HG03469 (cell line): ENCODE data around the gene BTBD9.

ENCODE experiments used
- ATAC-seq: cut with Tn5 transposase; IDR thresholded peaks from one replicate; pipeline ENCODE4 v1.9.1; 2021; ENCODE audit warnings: mild to moderate bottlenecking, moderate library complexity, moderate number of reproducible peaks; ENCODE audit not compliant: unreplicated experiment

Gene BTBD9

DNA sequence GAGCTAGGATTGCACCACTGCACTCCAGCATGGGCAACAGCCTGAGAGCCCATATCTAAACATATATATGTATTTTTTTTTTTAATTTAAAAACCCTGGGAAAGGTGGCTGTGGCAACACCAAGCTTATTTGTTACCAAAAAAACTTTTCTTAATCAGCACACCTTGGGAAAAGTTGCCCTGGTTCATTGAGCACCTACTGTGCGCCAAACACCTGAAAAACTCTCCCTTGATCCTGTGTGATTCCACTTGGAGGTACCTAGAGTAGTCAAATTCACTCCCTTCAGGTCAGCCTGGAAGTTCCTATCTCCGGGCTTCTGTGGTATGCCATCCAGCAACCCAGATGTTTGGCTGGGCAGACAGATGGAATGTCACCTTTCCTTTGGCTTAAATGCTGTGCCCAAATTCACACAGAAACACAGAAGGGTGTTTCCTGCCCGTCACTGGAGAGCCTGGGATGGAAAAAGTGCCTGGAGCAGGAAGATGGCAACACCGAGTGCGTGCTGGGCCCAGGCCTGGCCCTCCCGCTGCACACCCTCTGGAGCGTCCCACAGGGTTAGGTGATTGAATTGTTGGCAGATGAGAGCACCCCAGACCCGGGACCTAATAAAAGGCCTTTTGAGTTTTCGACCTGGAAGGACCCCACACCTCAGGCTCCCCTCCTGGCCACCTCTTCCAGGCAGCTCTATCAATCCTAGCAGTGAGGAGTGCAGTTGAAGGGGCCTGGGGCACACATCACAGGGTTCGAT is 482.7 kb downstream of the BTBD9 start:
- no peak for ATAC-seq

DNA sequence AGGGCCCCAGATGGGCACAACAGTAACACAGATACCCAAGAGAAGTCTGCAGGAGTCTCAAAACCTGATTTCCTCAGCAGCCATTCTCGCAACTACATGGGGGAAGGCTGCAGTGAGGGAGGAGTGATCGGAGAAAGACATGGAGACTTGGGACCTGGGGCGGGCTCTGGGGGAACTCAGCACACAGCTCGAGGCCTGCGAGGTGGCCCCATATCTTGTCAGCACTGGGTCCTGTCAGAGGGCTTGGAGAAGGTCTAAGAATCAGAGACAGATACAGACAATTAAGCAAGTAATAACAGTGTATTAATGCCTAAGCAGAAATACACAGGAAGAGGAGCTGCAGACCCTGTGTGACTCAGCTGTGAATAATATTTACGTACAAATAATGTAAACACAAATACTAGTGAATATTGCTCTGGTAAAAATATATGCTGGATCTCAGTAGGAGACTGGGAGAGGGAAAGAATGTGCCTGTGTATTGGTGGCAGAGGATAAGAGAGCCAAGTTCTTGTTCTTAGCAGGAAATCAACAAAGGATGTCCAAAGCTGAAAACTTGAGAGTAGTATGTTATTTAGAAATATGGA is 484.0 kb downstream of the BTBD9 start:
- no peak for ATAC-seq

DNA sequence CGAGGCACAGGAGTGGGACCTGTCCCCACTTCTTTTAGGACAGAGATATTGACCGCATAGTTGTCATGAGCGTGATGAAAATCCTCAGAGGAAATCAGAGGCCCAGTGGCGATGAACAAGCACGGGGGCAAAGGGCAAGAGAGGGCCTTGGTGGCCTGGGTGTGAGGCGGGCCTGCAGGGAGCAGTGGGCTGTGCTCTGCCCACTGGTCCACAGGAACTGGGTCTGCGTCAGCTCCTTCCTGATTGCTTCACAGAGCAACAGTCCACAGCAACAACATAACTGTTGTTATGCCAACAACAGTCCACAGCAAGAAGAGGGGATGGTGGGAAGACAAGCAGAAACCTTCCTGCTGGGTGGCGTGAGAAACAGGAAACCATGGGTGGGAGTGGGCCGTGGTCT is 484.6 kb downstream of the BTBD9 start:
- no peak for ATAC-seq

DNA sequence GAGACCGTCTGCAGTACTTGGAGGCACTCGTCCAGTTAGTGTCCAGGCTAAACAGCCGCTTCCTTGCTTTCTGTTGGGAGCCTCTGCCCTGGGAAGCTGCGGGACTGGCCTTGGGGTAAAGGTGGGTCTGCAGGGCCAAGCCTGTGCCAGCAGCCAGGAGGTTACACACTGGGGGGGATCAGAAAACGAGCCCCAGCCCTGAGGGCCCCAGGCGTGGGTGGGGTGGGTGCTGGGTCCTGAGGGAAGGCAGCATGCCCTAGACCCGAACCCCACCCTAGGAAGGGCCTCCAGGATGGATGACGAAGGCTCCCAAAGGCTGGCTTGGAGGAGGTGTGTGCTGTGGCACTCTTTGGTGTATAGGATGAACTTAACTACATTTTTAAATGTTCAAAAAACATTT is 485.0 kb downstream of the BTBD9 start:
- no peak for ATAC-seq

DNA sequence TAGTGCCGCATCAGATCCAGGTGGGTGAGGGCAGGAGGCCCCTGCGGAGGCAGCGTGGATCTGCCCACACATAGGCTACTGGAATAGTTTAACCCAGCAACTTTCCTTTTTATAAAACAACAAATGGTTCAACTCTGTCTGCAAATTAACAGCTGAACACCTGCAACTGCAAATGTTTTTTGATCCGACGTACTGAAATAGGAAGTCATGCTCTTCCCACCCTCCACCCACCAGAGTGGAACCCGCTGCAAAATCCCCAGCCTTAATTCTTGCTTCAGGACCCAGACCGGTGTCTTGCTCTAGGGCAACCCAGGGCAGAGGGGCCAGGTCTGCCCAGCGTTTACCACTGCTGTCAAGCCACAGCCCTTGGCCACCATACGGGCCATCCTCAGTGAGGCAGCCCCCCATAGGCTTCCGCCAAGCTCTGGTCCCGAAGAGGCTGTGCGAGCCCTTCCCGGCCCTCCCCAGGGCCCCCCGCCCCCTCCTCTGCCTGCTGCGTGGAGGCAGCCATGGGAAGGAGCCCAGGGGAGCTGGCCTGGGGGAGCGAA is 485.9 kb downstream of the BTBD9 start:
- no peak for ATAC-seq

DNA sequence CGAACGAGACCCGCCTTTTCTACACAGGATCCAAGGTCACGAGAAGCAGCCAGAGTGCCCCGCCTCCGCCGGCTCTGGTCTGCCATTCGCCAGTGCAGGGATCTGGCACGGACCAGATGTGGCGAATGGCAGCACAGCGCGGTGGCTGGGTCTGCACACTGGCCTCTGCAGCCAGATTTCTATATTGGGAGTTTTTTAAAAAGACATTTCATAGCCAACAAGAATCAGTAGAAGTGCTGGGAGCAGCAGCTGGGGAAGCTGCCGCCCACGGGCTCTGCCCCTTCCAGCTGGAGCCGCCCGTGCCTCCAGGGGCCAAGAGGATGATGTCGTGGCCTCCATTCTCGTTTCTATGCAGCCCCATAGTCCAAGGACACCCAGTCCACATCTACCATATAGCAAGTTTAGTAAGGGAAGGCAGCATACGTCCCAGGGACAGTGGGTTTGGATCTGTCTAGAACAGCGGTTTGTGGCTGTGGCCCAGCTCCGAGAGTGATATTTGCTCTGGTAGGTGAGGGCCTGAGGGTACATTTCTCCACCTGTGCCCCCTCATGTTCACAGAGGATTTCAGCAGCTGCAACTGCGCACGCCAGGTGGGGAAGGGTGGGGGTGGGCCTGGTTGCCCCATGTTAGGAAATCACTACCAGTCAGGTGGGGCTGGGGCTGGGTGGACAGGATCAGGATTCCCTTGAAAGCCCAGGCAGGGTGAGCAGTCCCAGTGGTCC is 486.5 kb downstream of the BTBD9 start:
- ATAC-seq = no peak

DNA sequence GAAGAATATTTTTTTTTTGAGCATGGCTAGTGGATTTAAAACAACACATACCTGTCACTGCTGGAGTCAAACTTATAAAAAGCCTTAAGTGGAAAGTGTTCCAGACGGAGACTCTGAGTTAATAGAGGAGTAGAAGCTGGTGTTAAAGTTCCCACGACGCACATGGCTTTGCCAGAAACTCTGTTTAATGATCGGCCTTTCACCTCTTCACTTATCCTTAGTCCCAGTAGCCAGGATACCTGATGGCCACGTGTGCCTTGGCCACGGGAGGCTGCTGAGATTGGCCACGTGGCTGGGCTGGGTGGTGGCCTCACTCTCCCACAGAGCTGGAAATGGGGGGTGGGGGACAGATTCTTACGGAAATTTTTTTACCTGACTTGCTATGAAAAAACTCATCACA is 487.1 kb downstream of the BTBD9 start:
- ATAC-seq = no peak

DNA sequence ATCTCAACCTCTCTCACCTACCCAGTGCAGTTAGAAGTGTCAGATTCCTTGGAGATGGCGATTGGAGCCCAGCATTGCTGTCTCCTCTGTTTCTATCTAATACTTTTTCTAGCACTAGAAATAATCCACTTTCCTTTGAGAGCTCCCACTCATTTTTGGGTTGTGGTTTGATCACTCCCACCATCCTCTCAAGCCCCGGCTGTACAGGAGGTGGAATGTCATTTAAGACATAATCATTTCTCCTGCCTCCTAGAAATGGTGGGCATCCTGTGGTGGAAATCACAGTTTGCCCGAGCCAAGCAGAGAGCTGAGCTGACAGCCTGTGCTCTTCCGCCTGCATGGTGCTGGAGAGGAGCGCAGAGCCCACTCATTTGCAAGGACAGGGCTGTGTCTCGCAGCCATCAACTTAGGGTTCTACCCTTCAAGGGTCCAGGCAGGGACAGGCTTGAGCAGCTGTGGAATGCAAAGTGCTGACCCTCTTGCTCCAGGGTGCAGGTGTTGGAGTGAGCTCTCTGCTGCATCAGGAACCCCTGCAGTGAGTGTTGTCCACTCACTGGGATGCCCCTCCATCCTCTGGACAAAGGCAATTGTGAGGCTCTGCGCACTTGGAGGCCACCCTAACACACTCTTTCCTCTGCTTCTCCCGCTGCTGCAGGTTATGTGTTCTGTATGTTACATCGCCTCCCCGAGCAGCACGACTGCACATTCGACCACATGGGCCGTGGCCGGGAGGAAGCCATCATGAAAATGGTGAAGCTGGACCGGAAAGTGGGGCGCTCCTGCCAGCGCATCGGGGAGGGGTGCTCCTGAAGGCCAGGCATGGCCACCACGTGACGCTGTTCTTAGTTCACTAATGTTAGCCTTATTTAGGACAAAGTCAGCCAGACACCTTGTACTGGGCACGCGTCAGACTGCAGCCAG is 487.9 kb downstream of the BTBD9 start:
- ATAC-seq = no peak

DNA sequence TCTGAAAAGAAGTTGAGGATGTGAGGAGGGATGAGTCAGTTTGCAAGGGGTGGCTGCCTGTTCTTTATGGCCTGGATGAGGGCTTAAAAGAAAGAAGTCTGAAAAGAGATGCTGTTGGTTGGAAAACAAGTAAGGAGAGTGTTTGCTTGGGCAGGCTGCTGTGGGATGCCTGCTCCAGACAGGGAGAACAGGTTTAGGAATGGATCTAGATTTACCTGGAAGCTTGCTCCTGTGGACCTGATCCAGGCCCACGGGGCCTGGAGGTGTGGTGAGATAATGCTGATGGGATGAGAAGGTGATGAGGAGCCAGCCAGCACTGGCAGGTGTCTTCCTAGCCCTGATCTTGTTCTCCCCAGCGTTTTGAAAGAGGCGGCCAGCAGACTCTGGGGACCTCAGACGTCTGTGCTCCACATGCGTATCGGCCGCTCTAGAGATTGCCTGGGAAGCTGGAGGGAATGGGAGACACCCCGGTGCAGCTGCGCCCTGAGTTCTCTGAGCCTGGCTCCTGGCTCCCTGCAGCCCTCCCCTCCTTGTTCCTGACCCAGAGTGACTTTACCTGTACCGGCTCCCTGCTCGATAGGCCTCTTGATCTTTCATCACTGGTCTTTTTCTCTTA is 488.9 kb downstream of the BTBD9 start:
- no peak for ATAC-seq

DNA sequence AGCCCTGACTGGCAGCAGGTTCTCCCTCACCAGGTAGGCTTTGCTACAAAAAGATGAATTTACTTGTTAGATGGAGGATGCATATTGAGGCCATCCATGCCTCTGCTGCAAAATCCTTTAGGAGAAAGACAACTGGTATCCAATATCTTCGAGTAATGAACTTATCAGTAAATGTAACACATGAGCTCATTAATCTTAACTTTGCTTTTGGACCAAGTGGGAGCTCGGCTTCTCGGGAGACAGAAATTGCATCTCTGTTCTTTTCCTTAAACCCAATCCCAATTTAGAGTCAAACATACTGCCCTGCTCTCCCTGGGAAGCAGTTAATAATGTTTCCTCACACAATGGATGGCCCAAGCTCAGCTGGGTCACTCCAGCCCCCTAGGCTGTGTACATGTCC is 489.7 kb downstream of the BTBD9 start:
- no peak for ATAC-seq

DNA sequence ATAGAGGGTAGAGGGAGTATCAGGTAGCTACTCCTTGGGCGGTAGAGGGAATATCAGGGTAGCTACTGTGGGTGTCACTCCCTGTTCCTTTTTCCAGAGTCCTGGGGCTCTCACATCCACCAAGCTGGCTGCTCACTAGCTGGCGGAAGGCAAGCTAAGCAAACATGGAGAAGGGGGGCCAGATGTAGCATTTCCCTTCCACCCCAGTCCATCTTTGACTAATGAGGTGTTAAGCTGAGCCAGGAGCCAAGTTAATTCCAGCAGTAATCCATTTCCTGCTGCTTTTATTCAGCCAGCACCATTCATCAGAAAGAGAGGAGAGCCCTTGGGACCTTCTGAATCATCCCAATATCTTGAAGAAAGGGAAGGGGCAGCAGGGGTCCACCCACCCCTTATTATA is 490.2 kb downstream of the BTBD9 start:
- no peak for ATAC-seq

DNA sequence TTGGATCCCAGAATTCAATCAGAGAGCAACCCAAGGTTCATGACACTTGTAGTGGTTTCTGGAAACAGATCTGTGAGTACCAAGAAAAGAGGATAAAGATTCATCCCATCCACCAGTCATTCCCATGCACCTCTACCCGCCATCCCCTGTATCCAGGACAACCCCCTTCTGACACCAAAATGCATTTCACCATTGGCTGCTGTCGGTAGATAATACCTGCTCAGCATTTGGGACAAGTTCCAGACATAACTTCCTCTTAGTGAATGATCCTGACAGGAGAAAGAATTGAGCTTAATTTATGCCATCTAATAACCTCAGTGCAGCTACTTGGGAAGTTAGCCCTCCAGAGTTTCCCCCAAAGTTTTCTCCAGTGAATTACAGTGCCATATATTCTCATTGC is 491.1 kb downstream of the BTBD9 start:
- no peak for ATAC-seq

DNA sequence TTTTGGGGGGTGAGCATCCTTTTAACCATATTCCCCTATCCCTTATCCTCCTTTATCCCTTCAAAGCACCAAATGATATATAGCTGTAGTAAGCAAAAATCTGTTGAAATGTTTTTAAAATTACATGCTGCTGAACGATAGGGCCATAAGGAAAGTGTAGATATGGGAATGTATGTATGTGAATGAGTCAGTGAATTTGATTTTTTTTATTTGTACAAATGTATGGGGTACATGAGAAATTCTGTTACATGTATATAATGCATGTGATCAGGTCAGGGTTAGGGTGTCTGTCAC is 493.0 kb downstream of the BTBD9 start:
- ATAC-seq = no peak

DNA sequence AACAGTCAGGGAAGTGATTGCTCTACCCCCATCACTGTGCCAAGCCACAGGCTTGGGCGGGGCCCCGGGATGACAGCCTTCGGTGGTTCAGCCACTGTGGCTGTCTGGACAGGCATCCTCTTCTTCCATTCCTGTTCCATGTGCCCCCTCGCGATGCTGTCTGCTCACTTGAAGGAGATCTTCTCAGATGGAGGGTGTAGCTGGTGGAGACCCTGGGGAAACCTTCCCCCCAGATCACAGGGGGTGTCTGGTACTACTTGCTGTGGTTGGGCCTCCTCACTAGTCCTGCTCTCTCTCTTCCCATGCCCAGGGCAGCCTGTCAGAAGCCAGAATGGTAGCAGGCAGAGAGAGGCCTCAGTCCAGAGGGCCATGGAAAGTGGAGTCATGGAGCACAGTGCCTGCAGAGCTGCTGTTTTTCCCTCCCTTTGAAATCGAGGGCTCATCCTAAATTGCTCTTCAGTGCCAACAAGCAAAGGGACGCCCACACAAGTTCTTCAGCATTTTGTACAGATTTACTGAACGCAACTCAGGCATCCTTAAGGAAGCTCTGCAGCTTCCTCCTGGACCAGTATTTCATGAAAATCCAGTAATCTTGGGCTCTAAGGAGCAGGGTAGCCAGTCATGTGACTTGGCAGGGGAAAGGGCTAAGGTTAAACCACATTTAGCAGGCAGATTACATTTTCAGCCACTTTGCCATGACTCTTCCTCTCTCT is 493.6 kb downstream of the BTBD9 start:
- ATAC-seq = no peak

DNA sequence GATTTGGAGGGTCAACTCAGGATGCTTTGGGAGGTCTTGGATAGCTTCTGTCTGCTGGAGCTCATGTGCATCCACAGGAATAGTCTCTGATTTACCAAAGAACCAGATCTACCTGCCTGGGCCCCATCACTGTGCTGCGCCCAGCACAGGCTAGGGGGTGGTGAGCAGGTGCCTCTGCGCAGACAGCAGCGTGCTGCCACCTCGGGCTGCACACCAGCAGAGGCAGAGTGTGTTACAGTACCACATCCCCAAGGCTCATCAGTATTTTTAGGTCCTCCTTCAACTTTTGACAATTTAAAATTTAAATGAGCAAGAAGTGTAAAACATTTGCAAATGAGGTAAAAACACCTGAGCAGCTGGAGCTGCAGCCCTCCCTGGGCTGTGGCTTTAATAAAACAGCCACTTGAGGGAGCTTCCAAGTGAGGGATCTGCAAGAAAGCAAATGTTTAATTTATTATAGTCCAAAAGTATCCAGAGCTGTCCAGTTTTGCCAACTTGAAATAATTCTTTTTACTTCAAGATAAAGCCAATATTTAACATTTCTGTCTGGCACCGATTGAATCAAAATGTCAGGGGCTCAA is 495.3 kb downstream of the BTBD9 start:
- ATAC-seq = no peak

DNA sequence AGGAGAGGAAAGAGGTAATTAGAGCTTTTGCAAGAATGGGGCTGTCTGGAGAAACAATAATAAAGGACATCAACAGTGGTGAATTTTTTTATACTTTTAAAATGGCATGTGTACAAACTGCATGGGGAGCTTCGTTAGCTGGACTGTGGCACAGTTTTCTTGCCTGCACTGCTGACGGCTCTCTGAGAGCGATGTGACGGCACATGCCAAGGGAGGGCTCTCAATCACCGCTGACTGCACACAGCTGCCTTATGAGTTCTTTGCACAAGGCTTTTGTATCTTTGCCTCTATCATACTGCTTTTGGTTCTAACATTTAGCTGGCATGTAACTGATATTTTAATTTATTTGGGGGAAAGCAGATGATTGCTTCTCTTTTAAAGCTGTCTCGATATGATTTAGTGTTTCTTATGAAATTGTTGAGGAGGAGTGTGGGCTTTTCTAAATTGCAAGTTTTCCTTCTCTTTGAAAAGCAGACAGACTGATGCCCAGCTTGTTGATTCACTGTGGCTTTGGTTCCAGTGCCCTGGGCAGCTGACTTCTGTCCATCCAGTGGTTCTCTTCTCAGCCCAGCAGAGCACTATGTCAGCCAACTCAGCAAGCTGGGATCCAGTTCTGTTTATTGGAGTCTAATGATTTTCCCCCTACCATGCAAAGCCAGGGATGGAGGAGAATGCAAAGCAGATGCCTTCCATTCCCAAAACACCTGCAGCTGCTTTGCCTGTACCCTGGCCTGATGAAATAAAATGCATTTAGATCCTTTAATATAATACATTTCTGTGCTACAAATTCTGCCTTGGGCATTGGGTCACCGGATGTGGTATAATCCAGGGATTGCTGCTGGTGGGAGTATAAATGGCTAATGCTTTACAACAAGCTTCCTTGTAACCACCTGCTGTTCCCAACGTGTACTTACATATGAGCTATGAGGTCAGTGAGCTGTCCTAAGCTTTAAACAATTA is 496.3 kb downstream of the BTBD9 start:
- no peak for ATAC-seq

DNA sequence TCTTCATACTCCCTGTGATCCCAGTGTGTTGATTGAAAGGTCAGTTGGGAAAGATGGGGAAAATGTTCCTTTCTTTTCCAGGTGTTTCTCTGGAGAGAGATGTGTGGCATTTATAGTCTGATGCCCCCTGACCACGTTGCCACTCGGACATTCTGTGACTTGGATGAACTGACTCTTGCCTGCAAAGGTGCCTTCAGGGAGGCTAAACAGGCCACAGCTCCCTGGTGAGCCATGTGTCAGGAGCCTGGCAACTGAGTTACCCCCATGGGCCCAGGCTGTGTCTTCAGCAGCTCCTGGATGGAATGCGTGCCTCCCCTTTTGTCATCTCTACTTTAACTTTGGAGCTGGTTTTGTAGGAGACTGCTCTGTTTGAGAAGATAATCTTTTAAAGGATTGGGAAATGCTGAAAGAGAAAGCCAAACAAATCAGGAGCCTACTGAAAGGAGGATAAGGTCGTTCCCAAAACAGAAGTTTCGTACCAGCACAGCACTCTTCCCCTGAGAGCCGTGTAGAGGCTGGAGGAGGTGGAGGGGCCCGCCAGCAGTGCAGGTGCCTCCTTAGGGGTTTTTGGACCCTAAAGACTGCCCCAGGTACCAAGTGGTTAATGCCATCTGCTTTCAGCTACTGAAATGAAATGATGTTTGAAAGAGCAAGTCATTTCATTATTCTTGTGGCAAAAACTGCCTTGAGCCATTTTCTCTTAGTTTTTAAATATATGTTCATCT is 497.4 kb downstream of the BTBD9 start:
- no peak for ATAC-seq

DNA sequence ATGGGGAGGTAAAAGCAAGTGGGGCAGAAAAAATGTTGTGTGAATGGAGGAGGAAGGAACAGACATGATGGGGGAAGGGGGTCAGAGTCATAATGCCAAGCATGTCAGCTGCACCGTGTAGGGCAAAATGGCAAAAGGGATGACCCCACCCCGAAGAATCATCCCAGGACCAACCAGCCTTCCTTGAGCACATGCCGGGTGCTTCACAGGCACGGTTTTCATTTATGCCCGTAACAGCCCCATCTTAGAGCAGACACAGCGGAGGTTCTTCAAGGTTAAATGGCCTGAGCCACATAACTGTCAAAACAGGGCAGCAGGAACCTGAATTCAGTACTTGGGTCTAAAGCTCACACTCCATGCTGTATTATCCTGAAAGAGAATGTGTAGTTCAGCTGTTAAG is 498.0 kb downstream of the BTBD9 start:
- ATAC-seq = no peak
